SK-N-SH (cell line): ENCODE results near the gene PRKCA. TPM values are rescaled to one million over a fixed set of nuclear protein-coding genes. Genes with fewer than 3 reads are reported as not detected.

Source experiments
- CTCF ChIA-PET: fragments of 300-600, 350-600 bp; formaldehyde crosslinking; extraction: SDS; loops from one replicate; lab custom pipeline; 2021; lab: Yijun Ruan, JAX
- POLR2A ChIA-PET: fragments of 350-600 bp; sonication (Branson Sonifier 250); formaldehyde crosslinking; extraction: SDS; loops from one replicate; lab custom pipeline; 2020; ENCODE audit warnings: antibody characterized with exemption, inconsistent platforms; lab: Yijun Ruan, JAX
- DNase-seq: peaks from one replicate; pipeline ENCODE4 v3.0.0; 2012
- H2AFZ ChIP-seq: fragments of 200-600 bp; sonication (generic); 2 replicates; pipeline ENCODE4 v1.8.1; 2016; ENCODE audit warnings: antibody characterized with exemption, mild to moderate bottlenecking, low read depth
- H3F3A ChIP-seq: fragments of 200-600 bp; sonication (generic); replicated peaks from 2 replicates; pipeline ENCODE3; 2016; ENCODE audit warnings: antibody characterized with exemption, mild to moderate bottlenecking; ENCODE audit not compliant: insufficient read depth
- H3K27ac ChIP-seq, 2 experiments: fragments of 200-500 bp in 1 of 2; fragments of 200-600 bp in 1 of 2; sonication (Bioruptor generic) in 1 of 2; sonication (generic), shearing (Covaris generic) in 1 of 2; 2 replicates each; pipeline versions ENCODE4 v1.5.1 to v1.6.1; 2014 to 2016; ENCODE audit warnings: low read depth in 2 of 2, inconsistent platforms in 1 of 2, low read length in 1 of 2, mild to moderate bottlenecking in 1 of 2, mixed read lengths in 1 of 2
- H3K27me3 ChIP-seq: fragments of 200-600 bp; sonication (generic), shearing (Covaris generic); 2 replicates; pipeline ENCODE4 v1.6.1; 2016; ENCODE audit warnings: mixed run types; ENCODE audit not compliant: insufficient read depth
- H3K36me3 ChIP-seq, 2 experiments: fragments of 200-500 bp in 1 of 2; fragments of 200-600 bp in 1 of 2; sonication (Bioruptor generic) in 1 of 2; sonication (generic) in 1 of 2; replicated peaks in 1 of 2; 2 replicates each; pipeline versions ENCODE3 to v1.5.1; 2014 to 2016; ENCODE audit warnings: low read length in 1 of 2, mild to moderate bottlenecking in 1 of 2; ENCODE audit not compliant: insufficient read depth in 2 of 2, control insufficient read depth in 1 of 2
- H3K4me1 ChIP-seq, 2 experiments: fragments of 200-500 bp in 1 of 2; fragments of 200-600 bp in 1 of 2; sonication (Bioruptor generic) in 1 of 2; sonication (generic), shearing (Covaris generic) in 1 of 2; 2 replicates each; pipeline versions ENCODE4 v1.5.1 to v1.6.1; 2014 to 2016; ENCODE audit warnings: low read depth in 1 of 2, low read length in 1 of 2, mixed run types in 1 of 2; ENCODE audit not compliant: insufficient read depth in 2 of 2, control insufficient read depth in 1 of 2
- H3K4me2 ChIP-seq: fragments of 200-600 bp; sonication (generic), shearing (Covaris generic); 2 replicates; pipeline ENCODE4 v1.6.1; 2017; ENCODE audit warnings: mixed run types
- H3K4me3 ChIP-seq, 2 experiments: fragments of 200-500 bp in 1 of 2; fragments of 200-600 bp in 1 of 2; sonication (Bioruptor generic) in 1 of 2; sonication (generic), shearing (Covaris generic) in 1 of 2; 2 replicates each; pipeline versions ENCODE4 v1.5.1 to v1.8.1; 2014 to 2016; ENCODE audit warnings: low read depth in 2 of 2, inconsistent platforms in 1 of 2, low read length in 1 of 2, mild to moderate bottlenecking in 1 of 2, mixed read lengths in 1 of 2, moderate library complexity in 1 of 2
- H3K79me2 ChIP-seq: fragments of 200-600 bp; sonication (generic); 2 replicates; pipeline ENCODE4 v1.8.1; 2017; ENCODE audit warnings: mild to moderate bottlenecking; ENCODE audit not compliant: insufficient read depth
- H3K9ac ChIP-seq: fragments of 200-600 bp; sonication (generic); 2 replicates; pipeline ENCODE4 v1.6.1; 2017; ENCODE audit warnings: mixed run types
- H3K9me2 ChIP-seq: fragments of 200-600 bp; sonication (generic); 2 replicates; pipeline ENCODE4 v1.6.1; 2017; ENCODE audit warnings: mixed run types
- H3K9me3 ChIP-seq: fragments of 200-600 bp; sonication (generic); 2 replicates; pipeline ENCODE4 v1.6.1; 2017; ENCODE audit warnings: mixed run types, mild to moderate bottlenecking, moderate library complexity
- H4K20me1 ChIP-seq: fragments of 200-600 bp; sonication (generic); 2 replicates; pipeline ENCODE4 v1.6.1; 2017; ENCODE audit warnings: mild to moderate bottlenecking, mixed run types; ENCODE audit not compliant: insufficient read depth
- FOSL2 ChIP-seq: IDR thresholded peaks from 2 replicates; pipeline ENCODE4 v1.4.0; 2012; ENCODE audit warnings: low read depth, mild to moderate bottlenecking, moderate library complexity, borderline replicate concordance
- GABPA ChIP-seq: IDR thresholded peaks from 2 replicates; pipeline ENCODE4 v1.4.0; 2012; ENCODE audit warnings: low read depth, mild to moderate bottlenecking
- JUND ChIP-seq: IDR thresholded peaks from 2 replicates; pipeline ENCODE4 v1.4.0; 2012
- MAX ChIP-seq: IDR thresholded peaks from 2 replicates; pipeline ENCODE4 v1.4.0; 2012; ENCODE audit warnings: low read depth
- MEF2A ChIP-seq: IDR thresholded peaks from 2 replicates; pipeline ENCODE4 v1.4.0; 2012; ENCODE audit warnings: low read depth, borderline replicate concordance
- NFIC ChIP-seq: IDR thresholded peaks from 2 replicates; pipeline ENCODE4 v1.4.0; 2012; ENCODE audit warnings: borderline replicate concordance
- NRF1 ChIP-seq: IDR thresholded peaks from 2 replicates; pipeline ENCODE4 v1.6.1; 2012; ENCODE audit warnings: low read depth, mild to moderate bottlenecking, low read length
- RAD21 ChIP-seq: IDR thresholded peaks from 2 replicates; pipeline ENCODE4 v1.6.1; 2012; ENCODE audit warnings: mild to moderate bottlenecking, low read length
- RCOR1 ChIP-seq: fragments of 150-350 bp; IDR thresholded peaks from 2 replicates; pipeline ENCODE4 v1.6.1; 2017; ENCODE audit warnings: antibody characterized with exemption, low read length
- RFX5 ChIP-seq: IDR thresholded peaks from 2 replicates; pipeline ENCODE4 v1.6.1; 2012; ENCODE audit warnings: mild to moderate bottlenecking, improper control_type of control experiment, low read length
- RXRA ChIP-seq: IDR thresholded peaks from 2 replicates; pipeline ENCODE4 v1.4.0; 2012; ENCODE audit warnings: low read depth, mild to moderate bottlenecking, borderline replicate concordance
- SMC3 ChIP-seq: IDR thresholded peaks from 2 replicates; pipeline ENCODE4 v1.6.1; 2012; ENCODE audit warnings: low read depth, low read length, improper control_type of control experiment
- TAF1 ChIP-seq: IDR thresholded peaks from 2 replicates; pipeline ENCODE4 v1.6.1; 2012; ENCODE audit warnings: low read depth, mild to moderate bottlenecking, low read length, moderate library complexity, borderline replicate concordance
- TCF12 ChIP-seq: IDR thresholded peaks from 2 replicates; pipeline ENCODE4 v1.4.0; 2012
- TEAD4 ChIP-seq: IDR thresholded peaks from 2 replicates; pipeline ENCODE4 v1.4.0; 2012; ENCODE audit warnings: mild to moderate bottlenecking, borderline replicate concordance; ENCODE audit not compliant: insufficient read depth
- USF2 ChIP-seq: fragments of 150-350 bp; IDR thresholded peaks from 2 replicates; pipeline ENCODE4 v1.6.1; 2017; ENCODE audit warnings: antibody characterized with exemption, low read length, low read depth, borderline replicate concordance
- YY1 ChIP-seq: IDR thresholded peaks from 2 replicates; pipeline ENCODE4 v1.4.0; 2012; ENCODE audit warnings: low read depth, mild to moderate bottlenecking
- ZBTB33 ChIP-seq: IDR thresholded peaks from 2 replicates; pipeline ENCODE4 v1.4.0; 2012; ENCODE audit warnings: low read depth, borderline replicate concordance
- WGBS: methylation state at CpG from one replicate; pipeline ENCODE4 v1.1.6; 2017; ENCODE audit warnings: low lambda C conversion rate; 5-methylcytosine and 5-hydroxymethylcytosine counted together
- polyA plus RNA-seq, 3 experiments: library from polyadenylated mRNA; depleted of rRNA; stranded (reverse); fragments of >200 nt; gene quantifications; 2 replicates each; pipeline ENCODE4 v1.2.3, GENCODE V29; 2012

The PRKCA gene
- polyA plus RNA-seq, 1 of the 3 experiments (the other 2 are of a cell fraction): 108 TPM

- Histone ChIP-seq H3F3A (peaks cover 7% of the 10 kb centered on the region), H3K4me2 (no peak overlapping the region), H3K4me1 (peaks cover 9 to 37% of the 10 kb centered on the region in 2 experiments; a peak in 3 of 4 replicates), H2AFZ (no peak overlapping the region), H4K20me1 (peaks cover 43% of the 10 kb centered on the region), H3K79me2 (peaks cover 46% of the 10 kb centered on the region; the same call in 1 of the 2 replicates), H3K36me3 (peaks cover 2 to 30% of the 10 kb centered on the region in 2 experiments), H3K9me2 (no peaks in the 10 kb centered on the region), H3K9ac (no peak overlapping the region), H3K27me3 (no peaks in the 10 kb centered on the region), H3K9me3 (no peaks in the 10 kb centered on the region), H3K27ac (no peak overlapping the region), H3K4me3 (no peak overlapping the region)
- CTCF ChIA-PET: interaction anchor here (1.6 to 2.4 kb wide), 2 partner anchors 9 to 38 kb away, joined by 3 to 7 read pairs; no protein-coding TSS in a partner anchor
- no peak for DNase-seq
- 95% methylated on average over 4 of the region's 4 CpGs for WGBS
- POLR2A ChIA-PET: no interaction called here
- TF ChIP-seq RCOR1 (no peak), TCF12 (no peak), RAD21 (no peak), RXRA (no peak)
Observed at GRCh38 chr17:66665194-66665593, 362.8 kb downstream of the PRKCA start.

- CTCF ChIA-PET: interaction anchor here (2.3 kb wide), 1 partner anchor 467 kb away, joined by 7 read pairs; no protein-coding TSS in a partner anchor
Observed at GRCh38 chr17:66667090-66667489, 364.7 kb downstream of the PRKCA start.

More at GRCh38 chr17:66667090-66667489, 364.7 kb downstream of the PRKCA start:
- peaks cover 41% of the 10 kb centered on the region for H3K79me2 ChIP-seq
- no peak overlapping the region for H2AFZ ChIP-seq
- H4K20me1 ChIP-seq: peaks cover 36% of the 10 kb centered on the region
- H3K27me3 ChIP-seq: no peaks in the 10 kb centered on the region
- TF ChIP-seq NFIC (no peak), USF2 (no peak), NRF1 (no peak), JUND (no peak), ZBTB33 (no peak), TCF12 (no peak), TAF1 (no peak), FOSL2 (no peak), RFX5 (no peak), MEF2A (no peak), GABPA (no peak), YY1 (no peak), MAX (no peak), RCOR1 (no peak), TEAD4 (no peak), RAD21 (no peak), SMC3 (no peak)
- POLR2A ChIA-PET: no interaction called here
- no peak for DNase-seq
- H3K4me3 ChIP-seq: no peak overlapping the region
- no peak overlapping the region for H3K4me2 ChIP-seq
- H3K9ac ChIP-seq: no peak overlapping the region
- no peak overlapping the region for H3K27ac ChIP-seq
- peaks cover 16% of the 10 kb centered on the region for H3F3A ChIP-seq
- 95% methylated on average over 5 of the region's 5 CpGs for WGBS
- H3K4me1 ChIP-seq: peaks cover 13 to 26% of the 10 kb centered on the region in 2 experiments; a peak in 2 of 4 replicates
- no peaks in the 10 kb centered on the region for H3K9me3 ChIP-seq
- peaks cover 0 to 30% of the 10 kb centered on the region in 2 experiments for H3K36me3 ChIP-seq
- H3K9me2 ChIP-seq: no peaks in the 10 kb centered on the region
